SK-N-MC (cell line): Measurements from ENCODE around the gene PAAF1.

Experiments used
- EZH2 ChIP-seq: fragments of 200-600 bp; sonication (generic); IDR thresholded peaks from one replicate; pipeline ENCODE4 v1.6.1; 2017; ENCODE audit warnings: antibody characterized with exemption
- FOXP2 ChIP-seq: optimal IDR thresholded peaks from 2 replicates; pipeline ENCODE3; 2011; ENCODE audit warnings: mild to moderate bottlenecking, moderate library complexity; ENCODE audit not compliant: insufficient read depth; ENCODE audit errors: extremely low read length, control extremely low read depth
- POLR2AphosphoS5 ChIP-seq: IDR thresholded peaks from 2 replicates; pipeline ENCODE4 v1.6.1; 2012; ENCODE audit warnings: mild to moderate bottlenecking, low read depth, low read length, borderline replicate concordance

- TF ChIP-seq POLR2AphosphoS5 (no peak), EZH2 (no peak), FOXP2 (no peak)
Measured at GRCh38 chr11:73862986-73863385, 13.8 kb upstream of the PAAF1 start.
